C4-2B (cell line): ENCODE data around the gene CPT1C.

Experiments
- CTCF ChIP-seq: fragments of 450-650 bp; conservative IDR thresholded peaks from 2 replicates; pipeline ENCODE4 v1.5.1; 2017; ENCODE audit warnings: mild to moderate bottlenecking
- ZFX ChIP-seq: fragments of 450-650 bp; IDR thresholded peaks from 2 replicates; pipeline ENCODE4 v1.6.1; 2017

- TF ChIP-seq ZFX (no peak), CTCF (no peak)
These were observed 45.3 kb upstream of the CPT1C start for GRCh38 chr19:49645592-49645991.
